Activated T-helper 2 cell treated with anti-CD3 and anti-CD28 coated beads, Interferon-gamma antibody, Interleukin-2, Interleukin-4, amounts not matched to agents 10 μg/mL and 5 μg/mL and 100 μg/mL, durations not matched to agents 14 hours and 24 hours and 36 hours (primary cell): ENCODE results near the gene PDE4B. TPM values are rescaled to one million over a fixed set of nuclear protein-coding genes. Genes with fewer than 3 reads are reported as not detected.

Source experiments
- DNase-seq: peaks from one replicate; pipeline ENCODE4 v3.0.0; 2021; ENCODE audit warnings: low spot score
- H3K27ac Mint-ChIP-seq: one replicate; pipeline ENCODE4 v1.8.0; 2021; ENCODE audit warnings: mixed read lengths
- H3K27me3 Mint-ChIP-seq: one replicate; pipeline ENCODE4 v1.8.0; 2021; ENCODE audit warnings: low read depth, mixed read lengths
- H3K36me3 Mint-ChIP-seq: one replicate; pipeline ENCODE4 v1.8.0; 2021; ENCODE audit warnings: low read depth, mixed read lengths
- H3K4me1 Mint-ChIP-seq: one replicate; pipeline ENCODE4 v1.8.0; 2021; ENCODE audit warnings: low read depth, mixed read lengths
- H3K4me3 Mint-ChIP-seq: one replicate; pipeline ENCODE4 v1.8.0; 2021; ENCODE audit warnings: low read depth, mild to moderate bottlenecking, moderate library complexity, mixed read lengths
- H3K9me3 Mint-ChIP-seq: one replicate; pipeline ENCODE4 v1.8.0; 2021; ENCODE audit warnings: mixed read lengths
- intact Hi-C: fragments of 100-400 bp; cut with micrococcal nuclease; formaldehyde crosslinking; loops from one replicate; pipeline ENCODE4 v1.15.1; 2023
- total RNA-seq: library from RNA; stranded (reverse); gene quantifications from 2 replicates; pipeline ENCODE4 v1.2.3, GENCODE V29; 2022

Gene PDE4B
- total RNA-seq, 1 donor from 2014 or later, result 14.0 TPM

GRCh38 chr1:65904681-65905083, 112.0 kb downstream of the PDE4B start:
- Mint-ChIP-seq H3K27ac (no peak overlapping the region), H3K27me3 (peaks cover 19% of the 10 kb centered on the region), H3K4me1 (no peaks in the 10 kb centered on the region), H3K36me3 (no peaks in the 10 kb centered on the region), H3K9me3 (no peaks in the 10 kb centered on the region), H3K4me3 (no peak overlapping the region)
- intact Hi-C loops, result no loop called here
- DNase-seq, result no peak

GRCh38 chr1:65910432-65910831, 117.7 kb downstream of the PDE4B start:
- H3K27ac Mint-ChIP-seq, result no peak overlapping the region
- no peaks in the 10 kb centered on the region for H3K36me3 Mint-ChIP-seq
- intact Hi-C loops, result no loop called here
- H3K9me3 Mint-ChIP-seq, result no peaks in the 10 kb centered on the region
- H3K4me1 Mint-ChIP-seq, result no peaks in the 10 kb centered on the region
- H3K4me3 Mint-ChIP-seq, result no peak overlapping the region
- no peak for DNase-seq
- peaks cover 15% of the 10 kb centered on the region for H3K27me3 Mint-ChIP-seq

- intact Hi-C loops, result no loop called here
- no peaks in the 10 kb centered on the region for H3K9me3 Mint-ChIP-seq
- H3K27me3 Mint-ChIP-seq, result peaks cover 12% of the 10 kb centered on the region
- no peaks in the 10 kb centered on the region for H3K36me3 Mint-ChIP-seq
- H3K27ac Mint-ChIP-seq, result no peak overlapping the region
- H3K4me3 Mint-ChIP-seq, result no peak overlapping the region
- DNase-seq, result no peak
- H3K4me1 Mint-ChIP-seq, result no peaks in the 10 kb centered on the region
Observed at GRCh38 chr1:65911679-65912078, 119.0 kb downstream of the PDE4B start.

- H3K36me3 Mint-ChIP-seq, result no peaks in the 10 kb centered on the region
- H3K4me1 Mint-ChIP-seq, result no peaks in the 10 kb centered on the region
- H3K27me3 Mint-ChIP-seq, result peaks cover under 1% of the 10 kb centered on the region
- intact Hi-C loops, result no loop called here
- H3K27ac Mint-ChIP-seq, result no peak overlapping the region
- no peaks in the 10 kb centered on the region for H3K9me3 Mint-ChIP-seq
- no peak overlapping the region for H3K4me3 Mint-ChIP-seq
- DNase-seq, result no peak
Observed at GRCh38 chr1:65918564-65918963, 125.9 kb downstream of the PDE4B start.

- no peaks in the 10 kb centered on the region for H3K9me3 Mint-ChIP-seq
- no peak for DNase-seq
- no peak overlapping the region for H3K27ac Mint-ChIP-seq
- no peaks in the 10 kb centered on the region for H3K4me1 Mint-ChIP-seq
- H3K4me3 Mint-ChIP-seq, result no peak overlapping the region
- no peaks in the 10 kb centered on the region for H3K36me3 Mint-ChIP-seq
- no peaks in the 10 kb centered on the region for H3K27me3 Mint-ChIP-seq
- intact Hi-C loops, result no loop called here
Observed at GRCh38 chr1:65921446-65921845, 128.8 kb downstream of the PDE4B start.

GRCh38 chr1:65924471-65924870, 131.8 kb downstream of the PDE4B start:
- H3K27me3 Mint-ChIP-seq, result no peaks in the 10 kb centered on the region
- H3K4me1 Mint-ChIP-seq, result no peaks in the 10 kb centered on the region
- no peaks in the 10 kb centered on the region for H3K36me3 Mint-ChIP-seq
- no peak overlapping the region for H3K4me3 Mint-ChIP-seq
- no peak for DNase-seq
- intact Hi-C loops, result no loop called here
- H3K27ac Mint-ChIP-seq, result no peak overlapping the region
- no peaks in the 10 kb centered on the region for H3K9me3 Mint-ChIP-seq

- Mint-ChIP-seq H3K27me3 (peaks cover 19% of the 10 kb centered on the region), H3K4me1 (no peaks in the 10 kb centered on the region), H3K9me3 (no peaks in the 10 kb centered on the region), H3K27ac (no peak overlapping the region), H3K4me3 (no peak overlapping the region), H3K36me3 (no peaks in the 10 kb centered on the region)
- DNase-seq, result no peak
- intact Hi-C loops, result no loop called here
Observed at GRCh38 chr1:65938506-65938905, 145.8 kb downstream of the PDE4B start.

- H3K4me3 Mint-ChIP-seq, result no peak overlapping the region
- no peak for DNase-seq
- no peaks in the 10 kb centered on the region for H3K4me1 Mint-ChIP-seq
- no peaks in the 10 kb centered on the region for H3K36me3 Mint-ChIP-seq
- no peaks in the 10 kb centered on the region for H3K9me3 Mint-ChIP-seq
- no peak overlapping the region for H3K27ac Mint-ChIP-seq
- peaks cover 22% of the 10 kb centered on the region for H3K27me3 Mint-ChIP-seq
- intact Hi-C loops, result no loop called here
Observed at GRCh38 chr1:65939191-65939590, 146.5 kb downstream of the PDE4B start.

- H3K27ac Mint-ChIP-seq, result no peak overlapping the region
- intact Hi-C loops, result no loop called here
Observed at GRCh38 chr1:65939636-65940035, 146.9 kb downstream of the PDE4B start.

GRCh38 chr1:65940126-65940525, 147.4 kb downstream of the PDE4B start:
- no peak for DNase-seq
- no peak overlapping the region for H3K4me3 Mint-ChIP-seq
- no peaks in the 10 kb centered on the region for H3K36me3 Mint-ChIP-seq
- intact Hi-C loops, result no loop called here
- H3K9me3 Mint-ChIP-seq, result no peaks in the 10 kb centered on the region
- peaks cover 24% of the 10 kb centered on the region for H3K27me3 Mint-ChIP-seq
- H3K4me1 Mint-ChIP-seq, result no peaks in the 10 kb centered on the region
- H3K27ac Mint-ChIP-seq, result no peak overlapping the region

More at GRCh38 chr1:65939636-65940035, 146.9 kb downstream of the PDE4B start:
- Mint-ChIP-seq H3K9me3 (no peaks in the 10 kb centered on the region), H3K4me1 (no peaks in the 10 kb centered on the region), H3K36me3 (no peaks in the 10 kb centered on the region), H3K4me3 (no peak overlapping the region), H3K27me3 (peaks cover 26% of the 10 kb centered on the region)
- no peak for DNase-seq

- intact Hi-C loops, result no loop called here
Observed at GRCh38 chr1:65942476-65942875, 149.8 kb downstream of the PDE4B start.

GRCh38 chr1:65946376-65946775, 153.7 kb downstream of the PDE4B start:
- Mint-ChIP-seq H3K4me3 (no peak overlapping the region), H3K9me3 (no peaks in the 10 kb centered on the region), H3K4me1 (no peaks in the 10 kb centered on the region), H3K36me3 (no peaks in the 10 kb centered on the region), H3K27me3 (peaks cover 17% of the 10 kb centered on the region), H3K27ac (no peak overlapping the region)
- intact Hi-C loops, result no loop called here
- DNase-seq, result no peak

More at GRCh38 chr1:65942476-65942875, 149.8 kb downstream of the PDE4B start:
- Mint-ChIP-seq H3K4me1 (no peaks in the 10 kb centered on the region), H3K27me3 (peaks cover 27% of the 10 kb centered on the region), H3K9me3 (no peaks in the 10 kb centered on the region), H3K4me3 (no peak overlapping the region), H3K36me3 (no peaks in the 10 kb centered on the region), H3K27ac (no peak overlapping the region)
- no peak for DNase-seq

- H3K9me3 Mint-ChIP-seq, result no peaks in the 10 kb centered on the region
- no peaks in the 10 kb centered on the region for H3K4me1 Mint-ChIP-seq
- peaks cover 14% of the 10 kb centered on the region for H3K27me3 Mint-ChIP-seq
- no peak overlapping the region for H3K27ac Mint-ChIP-seq
- H3K36me3 Mint-ChIP-seq, result no peaks in the 10 kb centered on the region
- no peak overlapping the region for H3K4me3 Mint-ChIP-seq
- no peak for DNase-seq
- intact Hi-C loops, result no loop called here
Observed at GRCh38 chr1:65946960-65947359, 154.3 kb downstream of the PDE4B start.

- Mint-ChIP-seq H3K27me3 (peaks cover 10% of the 10 kb centered on the region), H3K9me3 (no peaks in the 10 kb centered on the region), H3K4me1 (peaks cover 7% of the 10 kb centered on the region), H3K36me3 (no peaks in the 10 kb centered on the region), H3K4me3 (no peak overlapping the region), H3K27ac (no peak overlapping the region)
- no peak for DNase-seq
- intact Hi-C loops, result no loop called here
Observed at GRCh38 chr1:65948609-65949229, 156.0 kb downstream of the PDE4B start.
